ENCODE measurements around the gene TEP1.

TEP1 gene

DNA sequence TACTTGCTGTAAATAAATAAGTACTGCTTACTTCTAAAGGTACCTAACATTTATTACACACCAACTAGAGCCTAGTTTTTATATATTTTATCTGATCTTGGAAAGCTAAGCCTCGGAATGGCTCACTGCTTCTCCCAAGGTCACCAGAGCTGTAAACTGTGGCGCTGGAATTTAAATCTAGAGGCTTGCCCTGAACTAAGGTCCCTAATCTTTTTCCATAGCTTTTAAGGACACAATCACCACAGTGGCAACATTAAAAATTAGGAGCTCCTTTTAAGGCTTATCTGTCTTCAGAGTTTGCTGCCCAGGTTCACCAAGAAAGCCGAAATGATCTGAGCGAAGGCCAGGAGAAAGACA lies 80.9 kb downstream of the TEP1 start:
- Histone ChIP-seq H3K9me2 (replicated peaks; ENCODE audit: insufficient read depth, low read length) (no peaks in the 10 kb centered on the region), H3K36me3 (ENCODE audit: low read length) (peaks cover 8% of the 10 kb centered on the region; the same call in 1 of the 2 replicates), H3K9ac (ENCODE audit: low read length) (peak overlapping the region; percentile 83), H3K9me3 (ENCODE audit: insufficient read depth, low read length) (no peaks in the 10 kb centered on the region), H3K79me2 (ENCODE audit: insufficient read depth, low read length) (peaks cover 53% of the 10 kb centered on the region), H3K27ac (ENCODE audit: low read depth, low read length) (peak overlapping the region; percentile 63), H3K4me2 (ENCODE audit: low read depth, low read length, poor library complexity, severe bottlenecking) (peak overlapping the region; percentile 100), H3K27me3 (ENCODE audit: low read length) (no peaks in the 10 kb centered on the region), H3F3A (ENCODE audit: insufficient read depth) (peaks cover 27% of the 10 kb centered on the region), H4K20me1 (ENCODE audit: low read depth, low read length) (no peaks in the 10 kb centered on the region), H3K4me3 (ENCODE audit: insufficient read depth, low read length, poor library complexity, severe bottlenecking) (peak overlapping the region; percentile 98), H2AFZ (ENCODE audit: low read depth, low read length, severe bottlenecking) (peak overlapping the region; percentile 79)
- TF ChIP-seq, protein P1, sequence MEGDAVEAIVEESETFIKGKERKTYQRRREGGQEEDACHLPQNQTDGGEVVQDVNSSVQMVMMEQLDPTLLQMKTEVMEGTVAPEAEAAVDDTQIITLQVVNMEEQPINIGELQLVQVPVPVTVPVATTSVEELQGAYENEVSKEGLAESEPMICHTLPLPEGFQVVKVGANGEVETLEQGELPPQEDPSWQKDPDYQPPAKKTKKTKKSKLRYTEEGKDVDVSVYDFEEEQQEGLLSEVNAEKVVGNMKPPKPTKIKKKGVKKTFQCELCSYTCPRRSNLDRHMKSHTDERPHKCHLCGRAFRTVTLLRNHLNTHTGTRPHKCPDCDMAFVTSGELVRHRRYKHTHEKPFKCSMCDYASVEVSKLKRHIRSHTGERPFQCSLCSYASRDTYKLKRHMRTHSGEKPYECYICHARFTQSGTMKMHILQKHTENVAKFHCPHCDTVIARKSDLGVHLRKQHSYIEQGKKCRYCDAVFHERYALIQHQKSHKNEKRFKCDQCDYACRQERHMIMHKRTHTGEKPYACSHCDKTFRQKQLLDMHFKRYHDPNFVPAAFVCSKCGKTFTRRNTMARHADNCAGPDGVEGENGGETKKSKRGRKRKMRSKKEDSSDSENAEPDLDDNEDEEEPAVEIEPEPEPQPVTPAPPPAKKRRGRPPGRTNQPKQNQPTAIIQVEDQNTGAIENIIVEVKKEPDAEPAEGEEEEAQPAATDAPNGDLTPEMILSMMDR (IDR thresholded peaks at IDR 0.05; ENCODE audit: insufficient read depth, low read length, poor library complexity, severe bottlenecking) = no peak
- no peak for TF ChIP-seq EZH2phosphoT487 (conservative IDR thresholded peaks at IDR 0.05; ENCODE audit: low read length)

DNA sequence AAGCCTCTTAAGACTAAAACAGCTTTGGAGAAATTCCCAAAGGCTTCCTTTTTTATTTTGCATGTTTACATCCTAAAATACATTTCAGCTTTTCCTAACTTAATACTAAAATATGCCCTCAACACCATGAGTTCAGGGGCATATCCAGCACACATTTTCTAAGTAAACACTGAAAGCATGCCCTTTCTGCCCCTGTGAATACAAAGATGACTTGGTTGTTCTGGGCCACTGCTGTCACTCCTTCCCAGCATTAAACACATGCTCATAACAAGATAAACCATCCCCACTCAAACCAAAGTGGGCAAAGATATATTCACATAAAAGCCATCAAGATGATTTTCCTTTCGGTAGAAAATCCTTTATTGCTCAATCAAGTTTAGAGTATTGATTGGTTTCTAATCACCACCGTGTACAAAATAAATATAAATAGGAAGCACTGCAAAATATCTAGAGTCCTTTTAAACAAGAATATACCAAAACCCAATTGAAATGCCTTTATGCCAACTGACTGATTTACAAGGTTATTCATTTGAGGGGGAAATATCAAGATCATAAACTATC lies 82.2 kb downstream of the TEP1 start:
- no peaks in the 10 kb centered on the region for H3K9me2 ChIP-seq (replicated peaks; ENCODE audit: insufficient read depth, low read length)
- H4K20me1 ChIP-seq (ENCODE audit: low read depth, low read length) = 0 out of 2 replicates have a peak, but pooled peaks cover 6% of the 10 kb centered on the region
- 0 out of 2 replicates have a peak overlapping the region, but pooled peaks have one; percentile 19 for H3K27ac ChIP-seq (ENCODE audit: low read depth, low read length)
- peaks cover 17% of the 10 kb centered on the region for H3K36me3 ChIP-seq (ENCODE audit: low read length)
- H3K4me2 ChIP-seq (ENCODE audit: low read depth, low read length, poor library complexity, severe bottlenecking) = peak overlapping the region; percentile 100
- H3K4me3 ChIP-seq (ENCODE audit: insufficient read depth, low read length, poor library complexity, severe bottlenecking) = no peak overlapping the region
- H3K79me2 ChIP-seq (ENCODE audit: insufficient read depth, low read length) = peaks cover 63% of the 10 kb centered on the region
- no peak overlapping the region for H3K9ac ChIP-seq (ENCODE audit: low read length)
- peaks cover 30% of the 10 kb centered on the region for H3F3A ChIP-seq (ENCODE audit: insufficient read depth)
- H3K27me3 ChIP-seq (ENCODE audit: low read length) = no peaks in the 10 kb centered on the region
- TF ChIP-seq, protein P1 (IDR thresholded peaks at IDR 0.05; ENCODE audit: insufficient read depth, low read length, poor library complexity, severe bottlenecking) = no peak
- TF ChIP-seq EZH2phosphoT487 (conservative IDR thresholded peaks at IDR 0.05; ENCODE audit: low read length) = no peak
- H3K9me3 ChIP-seq (ENCODE audit: insufficient read depth, low read length) = no peaks in the 10 kb centered on the region
- no peak overlapping the region for H2AFZ ChIP-seq (ENCODE audit: low read depth, low read length, severe bottlenecking)

DNA sequence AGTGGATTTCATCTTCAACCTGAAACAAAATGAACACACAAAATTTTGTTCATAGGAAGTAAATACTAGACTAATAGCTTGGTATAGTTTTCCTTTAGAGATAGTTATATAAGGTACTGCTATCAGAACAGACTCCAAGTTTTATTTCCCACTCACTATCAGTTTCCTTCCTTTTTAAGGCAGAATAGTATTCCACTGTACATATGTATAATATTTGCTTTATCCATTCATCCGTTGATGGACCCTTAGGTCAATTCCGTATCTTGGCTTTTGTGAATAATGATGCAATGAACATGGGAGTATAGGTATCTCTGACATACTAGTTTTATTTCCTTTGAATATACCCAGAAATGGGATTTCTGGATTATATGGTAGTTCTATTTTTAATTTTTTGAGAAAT lies 83.9 kb downstream of the TEP1 start:
- H3K4me2 ChIP-seq (ENCODE audit: low read depth, low read length, poor library complexity, severe bottlenecking) = no peak overlapping the region
- peaks cover 33% of the 10 kb centered on the region for H3F3A ChIP-seq (ENCODE audit: insufficient read depth)
- TF ChIP-seq, protein P1 (IDR thresholded peaks at IDR 0.05; ENCODE audit: insufficient read depth, low read length, poor library complexity, severe bottlenecking) = no peak
- H3K9ac ChIP-seq (ENCODE audit: low read length) = no peak overlapping the region
- 0 out of 2 replicates have a peak, but pooled peaks cover 6% of the 10 kb centered on the region for H4K20me1 ChIP-seq (ENCODE audit: low read depth, low read length)
- peaks cover 67% of the 10 kb centered on the region for H3K79me2 ChIP-seq (ENCODE audit: insufficient read depth, low read length)
- peak overlapping the region; percentile 44; the same call in 1 of the 2 replicates for H3K27ac ChIP-seq (ENCODE audit: low read depth, low read length)
- no peak overlapping the region for H3K4me3 ChIP-seq (ENCODE audit: insufficient read depth, low read length, poor library complexity, severe bottlenecking)
- no peaks in the 10 kb centered on the region for H3K9me3 ChIP-seq (ENCODE audit: insufficient read depth, low read length)
- H3K36me3 ChIP-seq (ENCODE audit: low read length) = peaks cover 31% of the 10 kb centered on the region
- H3K27me3 ChIP-seq (ENCODE audit: low read length) = no peaks in the 10 kb centered on the region
- H2AFZ ChIP-seq (ENCODE audit: low read depth, low read length, severe bottlenecking) = no peak overlapping the region
- H3K9me2 ChIP-seq (replicated peaks; ENCODE audit: insufficient read depth, low read length) = no peaks in the 10 kb centered on the region

All from SU-DHL-6 (cell line).